ENCODE results near the gene RBFOX2.

DNA sequence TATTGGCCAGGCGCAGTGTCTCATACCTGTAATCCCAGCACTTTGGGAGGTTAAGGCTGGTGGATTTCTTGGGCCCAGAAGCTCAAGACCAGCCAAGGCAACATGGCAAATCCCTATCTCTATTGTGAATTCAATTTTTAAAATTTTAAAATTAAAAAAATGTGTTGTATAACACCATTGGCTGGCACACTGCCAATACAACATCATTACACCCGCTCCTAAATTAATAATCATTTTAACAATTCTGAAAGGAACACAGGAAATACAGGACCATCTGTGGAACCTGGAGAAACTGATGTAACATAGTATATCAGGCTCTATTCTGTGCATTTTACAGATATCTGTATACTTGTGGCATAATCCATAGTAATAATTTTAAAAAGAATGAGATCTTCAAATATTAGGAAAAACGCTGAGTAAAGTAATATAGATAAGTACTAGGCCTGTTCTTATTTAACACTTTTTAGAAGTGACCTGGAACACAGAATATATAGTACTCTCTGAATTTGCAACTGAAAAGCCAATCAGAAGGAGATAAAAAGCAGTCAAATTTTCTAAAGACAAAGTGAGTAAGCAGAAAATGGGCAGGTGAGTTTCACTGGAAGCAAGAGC is 186.6 kb downstream of the RBFOX2 start:
- TF ChIP-seq, protein P1, sequence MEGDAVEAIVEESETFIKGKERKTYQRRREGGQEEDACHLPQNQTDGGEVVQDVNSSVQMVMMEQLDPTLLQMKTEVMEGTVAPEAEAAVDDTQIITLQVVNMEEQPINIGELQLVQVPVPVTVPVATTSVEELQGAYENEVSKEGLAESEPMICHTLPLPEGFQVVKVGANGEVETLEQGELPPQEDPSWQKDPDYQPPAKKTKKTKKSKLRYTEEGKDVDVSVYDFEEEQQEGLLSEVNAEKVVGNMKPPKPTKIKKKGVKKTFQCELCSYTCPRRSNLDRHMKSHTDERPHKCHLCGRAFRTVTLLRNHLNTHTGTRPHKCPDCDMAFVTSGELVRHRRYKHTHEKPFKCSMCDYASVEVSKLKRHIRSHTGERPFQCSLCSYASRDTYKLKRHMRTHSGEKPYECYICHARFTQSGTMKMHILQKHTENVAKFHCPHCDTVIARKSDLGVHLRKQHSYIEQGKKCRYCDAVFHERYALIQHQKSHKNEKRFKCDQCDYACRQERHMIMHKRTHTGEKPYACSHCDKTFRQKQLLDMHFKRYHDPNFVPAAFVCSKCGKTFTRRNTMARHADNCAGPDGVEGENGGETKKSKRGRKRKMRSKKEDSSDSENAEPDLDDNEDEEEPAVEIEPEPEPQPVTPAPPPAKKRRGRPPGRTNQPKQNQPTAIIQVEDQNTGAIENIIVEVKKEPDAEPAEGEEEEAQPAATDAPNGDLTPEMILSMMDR (conservative IDR thresholded peaks at IDR 0.05; ENCODE audit: low read depth in 2 of 2), result no peak
- TF ChIP-seq EZH2 (IDR thresholded peaks at IDR 0.05; ENCODE audit: low read depth, unreplicated experiment) (no peak), POLR2AphosphoS5 (IDR thresholded peaks at IDR 0.05; ENCODE audit: low read depth) (no peak), EZH2phosphoT487 (IDR thresholded peaks at IDR 0.05; ENCODE audit: unreplicated experiment) (no peak), JUNB (IDR thresholded peaks at IDR 0.05; ENCODE audit: unreplicated experiment) (no peak)
- TF ChIP-seq, protein P2, sequence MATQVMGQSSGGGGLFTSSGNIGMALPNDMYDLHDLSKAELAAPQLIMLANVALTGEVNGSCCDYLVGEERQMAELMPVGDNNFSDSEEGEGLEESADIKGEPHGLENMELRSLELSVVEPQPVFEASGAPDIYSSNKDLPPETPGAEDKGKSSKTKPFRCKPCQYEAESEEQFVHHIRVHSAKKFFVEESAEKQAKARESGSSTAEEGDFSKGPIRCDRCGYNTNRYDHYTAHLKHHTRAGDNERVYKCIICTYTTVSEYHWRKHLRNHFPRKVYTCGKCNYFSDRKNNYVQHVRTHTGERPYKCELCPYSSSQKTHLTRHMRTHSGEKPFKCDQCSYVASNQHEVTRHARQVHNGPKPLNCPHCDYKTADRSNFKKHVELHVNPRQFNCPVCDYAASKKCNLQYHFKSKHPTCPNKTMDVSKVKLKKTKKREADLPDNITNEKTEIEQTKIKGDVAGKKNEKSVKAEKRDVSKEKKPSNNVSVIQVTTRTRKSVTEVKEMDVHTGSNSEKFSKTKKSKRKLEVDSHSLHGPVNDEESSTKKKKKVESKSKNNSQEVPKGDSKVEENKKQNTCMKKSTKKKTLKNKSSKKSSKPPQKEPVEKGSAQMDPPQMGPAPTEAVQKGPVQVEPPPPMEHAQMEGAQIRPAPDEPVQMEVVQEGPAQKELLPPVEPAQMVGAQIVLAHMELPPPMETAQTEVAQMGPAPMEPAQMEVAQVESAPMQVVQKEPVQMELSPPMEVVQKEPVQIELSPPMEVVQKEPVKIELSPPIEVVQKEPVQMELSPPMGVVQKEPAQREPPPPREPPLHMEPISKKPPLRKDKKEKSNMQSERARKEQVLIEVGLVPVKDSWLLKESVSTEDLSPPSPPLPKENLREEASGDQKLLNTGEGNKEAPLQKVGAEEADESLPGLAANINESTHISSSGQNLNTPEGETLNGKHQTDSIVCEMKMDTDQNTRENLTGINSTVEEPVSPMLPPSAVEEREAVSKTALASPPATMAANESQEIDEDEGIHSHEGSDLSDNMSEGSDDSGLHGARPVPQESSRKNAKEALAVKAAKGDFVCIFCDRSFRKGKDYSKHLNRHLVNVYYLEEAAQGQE (IDR thresholded peaks at IDR 0.05; ENCODE audit: unreplicated experiment), result no peak

Data from GM23338 (cell line).